Activated CD8-positive, alpha-beta T cell treated with anti-CD3 and anti-CD28 coated beads, Interleukin-2, amount 10 ng/mL, durations not matched to agents 7 days and 5 days (primary cell): Measurements from ENCODE around the gene PCLO. TPM values are rescaled to one million over a fixed set of nuclear protein-coding genes. Genes with fewer than 3 reads are reported as not detected.
"Not testable (repeated sequence)": the region's sequence is repeated elsewhere in the genome, so short reads cannot be mapped to it uniquely, and the experiment has no call there.

Source experiments
- ATAC-seq: fragments of 150-1000 bp; cut with Tn5 transposase; one replicate; pipeline ENCODE4 v1.10.0; 2021; ENCODE audit warnings: moderate library complexity
- CTCF ChIA-PET: fragments of 350-600 bp; sonication (Branson Sonifier 250); formaldehyde crosslinking; loops from one replicate; lab custom pipeline; 2021; ENCODE audit warnings: antibody characterized with exemption; lab: Charles Lee
- POLR2A ChIA-PET: fragments of 350-600 bp; sonication (Branson Sonifier 250); formaldehyde crosslinking; loops from one replicate; lab custom pipeline; 2021; ENCODE audit warnings: antibody characterized with exemption; lab: Charles Lee
- DNase-seq: peaks from one replicate; pipeline ENCODE4 v3.0.0-alpha.2; 2020
- H3K27ac Mint-ChIP-seq: one replicate; pipeline ENCODE4 v1.8.0; 2021; ENCODE audit warnings: mild to moderate bottlenecking, mixed read lengths
- H3K27me3 Mint-ChIP-seq: one replicate; pipeline ENCODE4 v1.8.0; 2021; ENCODE audit warnings: low read depth, mixed read lengths
- H3K36me3 Mint-ChIP-seq: one replicate; pipeline ENCODE4 v1.8.0; 2021; ENCODE audit warnings: low read depth, mixed read lengths
- H3K4me1 Mint-ChIP-seq: one replicate; pipeline ENCODE4 v1.8.0; 2021; ENCODE audit warnings: low read depth, mixed read lengths
- H3K4me3 Mint-ChIP-seq: one replicate; pipeline ENCODE4 v1.8.0; 2021; ENCODE audit warnings: mild to moderate bottlenecking, mixed read lengths
- H3K9me3 Mint-ChIP-seq: one replicate; pipeline ENCODE4 v1.8.0; 2022; ENCODE audit warnings: mixed read lengths; ENCODE audit not compliant: insufficient read depth
- total RNA-seq, 2 experiments: library from RNA; stranded (reverse); gene quantifications; one replicate each; pipeline ENCODE4 v1.2.3, GENCODE V29; 2021

PCLO gene
- total RNA-seq, 2 experiments from 2014 or later, result not detected

- H3K4me1 Mint-ChIP-seq, DNase-seq, POLR2A ChIA-PET, H3K27me3 Mint-ChIP-seq, CTCF ChIA-PET, H3K9me3 Mint-ChIP-seq, H3K27ac Mint-ChIP-seq, ATAC-seq, H3K4me3 Mint-ChIP-seq, H3K36me3 Mint-ChIP-seq: not testable (repeated sequence)
Observed at GRCh38 chr7:83023817-83024665, 138.6 kb downstream of the PCLO start.

- Mint-ChIP-seq H3K27me3 (no peaks in the 10 kb centered on the region), H3K27ac (no peak overlapping the region), H3K36me3 (no peaks in the 10 kb centered on the region), H3K4me3 (no peak overlapping the region), H3K9me3 (peaks cover 8% of the 10 kb centered on the region), H3K4me1 (no peaks in the 10 kb centered on the region)
- no peak for DNase-seq
- ChIA-PET POLR2A (no interaction called here), CTCF (no interaction called here)
- ATAC-seq, result no peak
Observed at GRCh38 chr7:83021032-83021431, 141.7 kb downstream of the PCLO start.

- H3K4me1 Mint-ChIP-seq, result no peaks in the 10 kb centered on the region
- ChIA-PET POLR2A (no interaction called here), CTCF (no interaction called here)
- ATAC-seq (no peak), DNase-seq (no peak)
- no peak overlapping the region for H3K27ac Mint-ChIP-seq
- no peak overlapping the region for H3K4me3 Mint-ChIP-seq
- no peaks in the 10 kb centered on the region for H3K27me3 Mint-ChIP-seq
- peaks cover 8% of the 10 kb centered on the region for H3K9me3 Mint-ChIP-seq
- no peaks in the 10 kb centered on the region for H3K36me3 Mint-ChIP-seq
Observed at GRCh38 chr7:83020161-83020560, 142.5 kb downstream of the PCLO start.

GRCh38 chr7:83015916-83016315 lies 146.8 kb downstream of the PCLO start:
- Mint-ChIP-seq H3K9me3 (no peaks in the 10 kb centered on the region), H3K4me1 (no peaks in the 10 kb centered on the region)
- POLR2A ChIA-PET, result no interaction called here

GRCh38 chr7:83014546-83014945 lies 148.1 kb downstream of the PCLO start:
- H3K4me1 Mint-ChIP-seq, result no peaks in the 10 kb centered on the region
- ChIA-PET CTCF (no interaction called here), POLR2A (no interaction called here)
- no peak overlapping the region for H3K27ac Mint-ChIP-seq
- no peaks in the 10 kb centered on the region for H3K36me3 Mint-ChIP-seq
- H3K9me3 Mint-ChIP-seq, result no peaks in the 10 kb centered on the region
- no peaks in the 10 kb centered on the region for H3K27me3 Mint-ChIP-seq
- no peak overlapping the region for H3K4me3 Mint-ChIP-seq
- DNase-seq, result no peak
- ATAC-seq, result no peak

More at GRCh38 chr7:83015916-83016315, 146.8 kb downstream of the PCLO start:
- CTCF ChIA-PET, result no interaction called here
- no peaks in the 10 kb centered on the region for H3K27me3 Mint-ChIP-seq
- no peak overlapping the region for H3K4me3 Mint-ChIP-seq
- H3K36me3 Mint-ChIP-seq, result no peaks in the 10 kb centered on the region
- DNase-seq, result no peak
- no peak for ATAC-seq
- no peak overlapping the region for H3K27ac Mint-ChIP-seq

GRCh38 chr7:83011954-83012353 lies 150.7 kb downstream of the PCLO start:
- CTCF ChIA-PET, result no interaction called here
- Mint-ChIP-seq H3K27me3 (no peaks in the 10 kb centered on the region), H3K27ac (no peak overlapping the region), H3K4me1 (no peaks in the 10 kb centered on the region), H3K9me3 (no peaks in the 10 kb centered on the region), H3K36me3 (no peaks in the 10 kb centered on the region), H3K4me3 (no peak overlapping the region)
- POLR2A ChIA-PET, result no interaction called here
- DNase-seq (no peak), ATAC-seq (no peak)

- ChIA-PET POLR2A (no interaction called here), CTCF (no interaction called here)
- no peaks in the 10 kb centered on the region for H3K4me1 Mint-ChIP-seq
- ATAC-seq (no peak), DNase-seq (no peak)
- H3K27me3 Mint-ChIP-seq, result no peaks in the 10 kb centered on the region
- no peaks in the 10 kb centered on the region for H3K36me3 Mint-ChIP-seq
- no peaks in the 10 kb centered on the region for H3K9me3 Mint-ChIP-seq
- no peak overlapping the region for H3K4me3 Mint-ChIP-seq
- H3K27ac Mint-ChIP-seq, result no peak overlapping the region
Observed at GRCh38 chr7:83005410-83005809, 157.3 kb downstream of the PCLO start.

- H3K36me3 Mint-ChIP-seq, result no peaks in the 10 kb centered on the region
- ChIA-PET POLR2A (no interaction called here), CTCF (no interaction called here)
- H3K27me3 Mint-ChIP-seq, result no peaks in the 10 kb centered on the region
- no peak overlapping the region for H3K27ac Mint-ChIP-seq
- no peaks in the 10 kb centered on the region for H3K4me1 Mint-ChIP-seq
- ATAC-seq, result no peak
- no peaks in the 10 kb centered on the region for H3K9me3 Mint-ChIP-seq
- no peak for DNase-seq
- H3K4me3 Mint-ChIP-seq, result no peak overlapping the region
Observed at GRCh38 chr7:83001362-83002040, 161.2 kb downstream of the PCLO start.

GRCh38 chr7:82998436-82998835 lies 164.2 kb downstream of the PCLO start:
- no peak overlapping the region for H3K4me3 Mint-ChIP-seq
- POLR2A ChIA-PET, result no interaction called here
- H3K27me3 Mint-ChIP-seq, result no peaks in the 10 kb centered on the region
- no peaks in the 10 kb centered on the region for H3K9me3 Mint-ChIP-seq
- no peak overlapping the region for H3K27ac Mint-ChIP-seq
- DNase-seq, result no peak
- CTCF ChIA-PET, result no interaction called here
- no peaks in the 10 kb centered on the region for H3K36me3 Mint-ChIP-seq
- no peaks in the 10 kb centered on the region for H3K4me1 Mint-ChIP-seq
- ATAC-seq, result no peak

- H3K9me3 Mint-ChIP-seq, result no peaks in the 10 kb centered on the region
- ChIA-PET POLR2A (no interaction called here), CTCF (no interaction called here)
- no peak overlapping the region for H3K4me3 Mint-ChIP-seq
- H3K27ac Mint-ChIP-seq, result no peak overlapping the region
- no peaks in the 10 kb centered on the region for H3K36me3 Mint-ChIP-seq
- H3K27me3 Mint-ChIP-seq, result no peaks in the 10 kb centered on the region
- DNase-seq (no peak), ATAC-seq (no peak)
- no peaks in the 10 kb centered on the region for H3K4me1 Mint-ChIP-seq
Observed at GRCh38 chr7:82985144-82985802, 177.4 kb downstream of the PCLO start.

GRCh38 chr7:82980130-82980788 lies 182.4 kb downstream of the PCLO start:
- no peak overlapping the region for H3K4me3 Mint-ChIP-seq
- CTCF ChIA-PET, result no interaction called here

More at GRCh38 chr7:82980130-82980788, 182.4 kb downstream of the PCLO start:
- no peak for DNase-seq
- Mint-ChIP-seq H3K27ac (no peak overlapping the region), H3K9me3 (no peaks in the 10 kb centered on the region), H3K27me3 (no peaks in the 10 kb centered on the region), H3K4me1 (no peaks in the 10 kb centered on the region), H3K36me3 (no peaks in the 10 kb centered on the region)
- POLR2A ChIA-PET, result no interaction called here
- no peak for ATAC-seq
